ENCODE data around the gene PUS3.

- TF ChIP-seq CTCF (IDR thresholded peaks at IDR 0.05) (no peak), POLR2A (IDR thresholded peaks at IDR 0.05) (no peak)
Observed at GRCh38 chr11:125942771-125943428, 39.9 kb upstream of the PUS3 start.

All from thyroid gland (tissue), 4 donors.